ENCODE results near the gene SPCS2. TPM values are rescaled to one million over a fixed set of nuclear protein-coding genes. Genes with fewer than 3 reads are reported as not detected.

Gene SPCS2
- polyA plus RNA-seq, 1 of the 3 experiments (the other 2 are of a cell fraction): 49.1 TPM

GRCh38 chr11:74949753-74950137 lies 679 bp downstream of the SPCS2 start (continued):
- no peak for TF ChIP-seq USF2 (IDR thresholded peaks at IDR 0.05; ENCODE audit: borderline replicate concordance, low read depth, low read length)
- no peak for TF ChIP-seq ELF1 (IDR thresholded peaks at IDR 0.05)
- no peak for TF ChIP-seq SMC3 (IDR thresholded peaks at IDR 0.05; ENCODE audit: low read depth, low read length)
- TF ChIP-seq REST (IDR thresholded peaks at IDR 0.05; ENCODE audit: low read depth, low read length): no peak
- no peak for TF ChIP-seq GATA2 (CRISPR knock-in tag; IDR thresholded peaks at IDR 0.05)

DNA sequence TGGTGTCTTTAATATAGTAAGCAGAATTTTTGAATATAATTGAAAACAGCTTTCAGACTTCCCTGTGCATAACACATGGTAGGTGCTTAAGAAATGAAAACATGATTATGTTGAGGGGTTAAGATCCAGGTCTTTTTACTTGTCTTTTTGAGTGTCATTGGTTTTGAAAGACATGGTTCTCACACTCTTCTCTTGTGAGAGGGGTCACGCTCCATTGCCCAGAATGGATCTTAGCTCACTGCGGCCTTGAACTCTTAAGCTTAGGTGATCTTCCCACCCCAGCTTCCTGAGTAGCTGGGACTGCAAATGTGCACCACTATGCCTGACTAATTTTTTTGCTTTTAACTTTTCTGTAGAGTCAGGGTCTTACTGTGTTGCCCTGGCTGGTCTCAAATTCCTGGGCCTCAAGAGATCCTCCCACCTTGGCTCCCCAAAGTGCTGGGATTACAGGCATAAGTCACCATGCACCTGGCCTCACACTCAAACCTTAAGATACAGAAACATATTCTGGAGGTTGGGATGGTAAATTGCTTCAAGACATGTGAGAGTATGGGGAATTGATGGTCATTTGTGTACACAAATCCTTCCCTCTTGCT lies 1.4 kb downstream of the SPCS2 start:
- TF ChIP-seq TAF1 (IDR thresholded peaks at IDR 0.05; ENCODE audit: borderline replicate concordance, low read depth, low read length): no peak
- TF ChIP-seq REST (IDR thresholded peaks at IDR 0.05; ENCODE audit: low read depth, low read length): no peak
- TF ChIP-seq SMC3 (IDR thresholded peaks at IDR 0.05; ENCODE audit: low read depth, low read length): no peak
- no peak for TF ChIP-seq GABPA (IDR thresholded peaks at IDR 0.05; ENCODE audit: low read depth)
- no peak for TF ChIP-seq RXRA (IDR thresholded peaks at IDR 0.05; ENCODE audit: borderline replicate concordance, low read depth)
- TF ChIP-seq USF2 (IDR thresholded peaks at IDR 0.05; ENCODE audit: borderline replicate concordance, low read depth, low read length): no peak
- no peak for TF ChIP-seq RAD21 (IDR thresholded peaks at IDR 0.05; ENCODE audit: low read length)
- no peak for TF ChIP-seq SIN3A (IDR thresholded peaks at IDR 0.05; ENCODE audit: borderline replicate concordance, low read depth, low read length)
- no peak for TF ChIP-seq MEF2A (IDR thresholded peaks at IDR 0.05; ENCODE audit: borderline replicate concordance, low read depth)
- TF ChIP-seq EP300 (IDR thresholded peaks at IDR 0.05; ENCODE audit: borderline replicate concordance in 1 of 2, low read depth in 1 of 2, low read length in 1 of 2): no peak
- TF ChIP-seq POLR2AphosphoS5 (IDR thresholded peaks at IDR 0.05; ENCODE audit: low read depth, low read length): no peak
- no peak for TF ChIP-seq YY1 (IDR thresholded peaks at IDR 0.05; ENCODE audit: low read depth)
- TF ChIP-seq FOSL2 (IDR thresholded peaks at IDR 0.05; ENCODE audit: borderline replicate concordance, low read depth): no peak
- TF ChIP-seq NRF1 (IDR thresholded peaks at IDR 0.05; ENCODE audit: low read depth, low read length): no peak
- no peak for TF ChIP-seq EZH2phosphoT487 (IDR thresholded peaks at IDR 0.05; ENCODE audit: borderline replicate concordance, low read depth)
- TF ChIP-seq ELF1 (IDR thresholded peaks at IDR 0.05): no peak
- no peak for TF ChIP-seq PBX3 (IDR thresholded peaks at IDR 0.05)
- no peak for TF ChIP-seq RFX5 (IDR thresholded peaks at IDR 0.05; ENCODE audit: low read length)
- Histone ChIP-seq H4K20me1 (ENCODE audit: insufficient read depth) (peaks cover 17% of the 10 kb centered on the region), H3K4me2 (peak overlapping the region; percentile 84), H3K36me3 (replicated peaks in 1 of 2; ENCODE audit: control insufficient read depth in 1 of 2, insufficient read depth in 2 of 2, low read length in 1 of 2) (peaks cover 9 to 38% of the 10 kb centered on the region in 2 experiments), H3K27me3 (ENCODE audit: insufficient read depth) (no peaks in the 10 kb centered on the region), H2AFZ (ENCODE audit: low read depth) (no peak overlapping the region), H3K9me2 (no peaks in the 10 kb centered on the region), H3K9ac (peak overlapping the region; percentile 91), H3K79me2 (ENCODE audit: insufficient read depth) (peaks cover 97% of the 10 kb centered on the region), H3K9me3 (no peaks in the 10 kb centered on the region), H3K4me3 (ENCODE audit: low read depth in 2 of 2, low read length in 1 of 2) (peak overlapping the region; percentile 85 to 88), H3K27ac (ENCODE audit: low read depth in 2 of 2, low read length in 1 of 2) (no peak overlapping the region), H3K4me1 (ENCODE audit: control insufficient read depth in 1 of 2, insufficient read depth in 2 of 2, low read depth in 1 of 2, low read length in 1 of 2) (peaks cover 3 to 5% of the 10 kb centered on the region in 2 experiments; a peak in 3 of 4 replicates), H3F3A (replicated peaks; ENCODE audit: insufficient read depth) (peaks cover 3% of the 10 kb centered on the region)
- ChIA-PET CTCF (interaction anchor here (1.0 to 1.2 kb wide), 2 partner anchors 166 to 291 kb away, joined by 3 to 4 read pairs; no protein-coding TSS in a partner anchor), POLR2A (interaction anchor here (2.1 kb wide), 1 partner anchor 38 kb away, joined by 9 read pairs; the partner anchor contains the start of gene NEU3)
- WGBS (ENCODE audit: low lambda C conversion rate): 100% methylated on average over 2 of the region's 2 CpGs
- no peak for DNase-seq
